GM21447 (cell line): ENCODE results near the gene CREB3L2.
A peak's percentile ranks its signal among the peaks of the same experiment; 100 is the strongest.
"Not testable (repeated sequence)": the region's sequence is repeated elsewhere in the genome, so short reads cannot be mapped to it uniquely, and the experiment has no call there.

Source experiments
- ATAC-seq: cut with Tn5 transposase; IDR thresholded peaks from one replicate; pipeline ENCODE4 v1.9.1; 2021; ENCODE audit not compliant: unreplicated experiment

CREB3L2 gene

GRCh38 chr7:138014686-138015085 lies 12.8 kb upstream of the CREB3L2 start:
- ATAC-seq: no peak

GRCh38 chr7:138014201-138014600 lies 12.3 kb upstream of the CREB3L2 start:
- ATAC-seq: not testable (repeated sequence)

GRCh38 chr7:138009350-138009653 lies 7.4 kb upstream of the CREB3L2 start:
- no peak for ATAC-seq

- no peak for ATAC-seq
Observed at GRCh38 chr7:138008588-138009349, 6.9 kb upstream of the CREB3L2 start.

GRCh38 chr7:138008019-138008587 lies 6.2 kb upstream of the CREB3L2 start:
- ATAC-seq: no peak

- ATAC-seq: no peak
Observed at GRCh38 chr7:138006106-138006505, 4.2 kb upstream of the CREB3L2 start.

GRCh38 chr7:138004936-138005335 lies 3.0 kb upstream of the CREB3L2 start:
- no peak for ATAC-seq

GRCh38 chr7:138004046-138004445 lies 2.2 kb upstream of the CREB3L2 start:
- ATAC-seq: no peak

GRCh38 chr7:138002828-138003189 lies 923 bp upstream of the CREB3L2 start:
- no peak for ATAC-seq

- peak; percentile 94 for ATAC-seq
Observed at GRCh38 chr7:138002096-138002827, 376 bp upstream of the CREB3L2 start.

- no peak for ATAC-seq
Observed at GRCh38 chr7:138000081-138000701, 1.7 kb downstream of the CREB3L2 start.

GRCh38 chr7:137999496-138000080 lies 2.3 kb downstream of the CREB3L2 start:
- no peak for ATAC-seq

GRCh38 chr7:137998250-137998649 lies 3.6 kb downstream of the CREB3L2 start:
- no peak for ATAC-seq

GRCh38 chr7:137996871-137997270 lies 5.0 kb downstream of the CREB3L2 start:
- no peak for ATAC-seq

GRCh38 chr7:137996386-137996851 lies 5.5 kb downstream of the CREB3L2 start:
- ATAC-seq: no peak

- ATAC-seq: no peak
Observed at GRCh38 chr7:137994216-137994615, 7.7 kb downstream of the CREB3L2 start.

- no peak for ATAC-seq
Observed at GRCh38 chr7:137993395-137993743, 8.5 kb downstream of the CREB3L2 start.

GRCh38 chr7:137992550-137993394 lies 9.1 kb downstream of the CREB3L2 start:
- peak; percentile 56 for ATAC-seq

- no peak for ATAC-seq
Observed at GRCh38 chr7:137992104-137992549, 9.8 kb downstream of the CREB3L2 start.

GRCh38 chr7:137990251-137990941 lies 11.5 kb downstream of the CREB3L2 start:
- ATAC-seq: no peak
